Measurements from ENCODE around the gene DDX19B.

GRCh38 chr16:70269471-70269870 lies 29.5 kb upstream of the DDX19B start:
- TF ChIP-seq E2F4 (CRISPR knock-in tag; IDR thresholded peaks at IDR 0.05; ENCODE audit: borderline replicate concordance, low read depth): no peak
- TF ChIP-seq CTCF (IDR thresholded peaks at IDR 0.05): no peak
- no peak for TF ChIP-seq NR3C1 (CRISPR knock-in tag; conservative IDR thresholded peaks at IDR 0.05; ENCODE audit: low read depth)
- TF ChIP-seq ETV6 (CRISPR knock-in tag; IDR thresholded peaks at IDR 0.05): no peak
- TF ChIP-seq HMGA2 (CRISPR knock-in tag; IDR thresholded peaks at IDR 0.05): no peak
- TF ChIP-seq USF1 (CRISPR knock-in tag; IDR thresholded peaks at IDR 0.05): no peak
- TF ChIP-seq CBFB (CRISPR knock-in tag; IDR thresholded peaks at IDR 0.05; ENCODE audit: low read depth): no peak
- TF ChIP-seq GABPB1 (CRISPR knock-in tag; IDR thresholded peaks at IDR 0.05): no peak
- TF ChIP-seq FOXP1 (CRISPR knock-in tag; IDR thresholded peaks at IDR 0.05; ENCODE audit: borderline replicate concordance): no peak
- TF ChIP-seq ESRRA (CRISPR knock-in tag; IDR thresholded peaks at IDR 0.05; ENCODE audit: borderline replicate concordance): no peak
- TF ChIP-seq ZBTB43 (CRISPR knock-in tag; IDR thresholded peaks at IDR 0.05): no peak
- TF ChIP-seq NFYB (CRISPR knock-in tag; conservative IDR thresholded peaks at IDR 0.05; ENCODE audit: low read depth): no peak
- no peak for TF ChIP-seq NR2C2 (CRISPR knock-in tag; IDR thresholded peaks at IDR 0.05)
- TF ChIP-seq FOXJ3 (CRISPR knock-in tag; IDR thresholded peaks at IDR 0.05; ENCODE audit: borderline replicate concordance): no peak

Measured in WTC11 (cell line).